K562 (cell line): ENCODE data around the gene MLIP.

ENCODE experiments used
- CBX3 ChIP-seq, 2 experiments: IDR thresholded peaks; 1 replicate in 1 of 2; 2 replicates in 1 of 2; pipeline ENCODE4 v1.6.1; 2012; ENCODE audit warnings: inconsistent platforms in 2 of 2, low read length in 2 of 2, borderline replicate concordance in 1 of 2, control low read depth in 1 of 2
- FOXA1 ChIP-seq: fragments of 450-650 bp; IDR thresholded peaks from 2 replicates; pipeline ENCODE4 v1.6.1; 2016; ENCODE audit warnings: mild to moderate bottlenecking, borderline replicate concordance
- GATA2 ChIP-seq: sonication (generic); formaldehyde crosslinking; IDR thresholded peaks from 2 replicates; pipeline ENCODE4 v1.4.0; 2020; ENCODE audit warnings: mild to moderate bottlenecking, missing genetic modification reagents
- JUND ChIP-seq, 2 experiments: IDR thresholded peaks; 2 replicates in 1 of 2; 3 replicates in 1 of 2; pipeline ENCODE4 v1.6.1; 2011; ENCODE audit warnings: borderline replicate concordance in 2 of 2, low read depth in 2 of 2, low read length in 2 of 2, improper control_type of control experiment in 1 of 2, missing biosample characterization in 1 of 2, missing genetic modification characterization in 1 of 2, missing genetic modification reagents in 1 of 2
- PTTG1 ChIP-seq: fragments of 450-650 bp; IDR thresholded peaks from 2 replicates; pipeline ENCODE4 v1.6.1; 2016; ENCODE audit warnings: low read depth, mild to moderate bottlenecking, missing genetic modification characterization, missing compliant biosample characterization
- REST ChIP-seq, 2 experiments: fragments of 450-650 bp; formaldehyde crosslinking in 1 of 2; IDR thresholded peaks; 2 replicates each; pipeline versions ENCODE4 v1.4.0 to v1.6.1; 2014 to 2020; ENCODE audit warnings: mild to moderate bottlenecking in 2 of 2, borderline replicate concordance in 1 of 2, low read depth in 1 of 2
- TCF7L2 ChIP-seq: fragments of 150-350 bp; IDR thresholded peaks from 2 replicates; pipeline ENCODE4 v1.6.1; 2016; ENCODE audit warnings: low read depth, mild to moderate bottlenecking, low read length, moderate library complexity
- TEAD4 ChIP-seq, 2 experiments: sonication (generic) in 1 of 2; formaldehyde crosslinking in 1 of 2; IDR thresholded peaks; 2 replicates each; pipeline versions ENCODE4 v1.6.1 to v1.8.0; 2012 to 2022; ENCODE audit warnings: borderline replicate concordance in 1 of 2, inconsistent platforms in 1 of 2, low read length in 1 of 2, mild to moderate bottlenecking in 1 of 2, missing genetic modification reagents in 1 of 2
- ZEB2 ChIP-seq: fragments of 450-650 bp; IDR thresholded peaks from 2 replicates; pipeline ENCODE4 v1.6.1; 2016
- TF ChIP-seq, protein P1 (sequence below): sonication (generic); formaldehyde crosslinking; IDR thresholded peaks from 2 replicates; pipeline ENCODE4 v1.8.0; 2023; ENCODE audit warnings: mild to moderate bottlenecking, missing genetic modification reagents
- TF ChIP-seq, protein P2 (sequence below): fragments of 450-650 bp; IDR thresholded peaks from 2 replicates; pipeline ENCODE4 v1.6.1; 2018; ENCODE audit warnings: mild to moderate bottlenecking, low read depth; ENCODE audit not compliant: partially characterized antibody
- TF ChIP-seq, protein P3 (sequence below): fragments of 250-450 bp; sonication (Bioruptor Pico); IDR thresholded peaks from 2 replicates; pipeline ENCODE4 v1.4.0; 2020; ENCODE audit warnings: mild to moderate bottlenecking, moderate library complexity

DNA sequence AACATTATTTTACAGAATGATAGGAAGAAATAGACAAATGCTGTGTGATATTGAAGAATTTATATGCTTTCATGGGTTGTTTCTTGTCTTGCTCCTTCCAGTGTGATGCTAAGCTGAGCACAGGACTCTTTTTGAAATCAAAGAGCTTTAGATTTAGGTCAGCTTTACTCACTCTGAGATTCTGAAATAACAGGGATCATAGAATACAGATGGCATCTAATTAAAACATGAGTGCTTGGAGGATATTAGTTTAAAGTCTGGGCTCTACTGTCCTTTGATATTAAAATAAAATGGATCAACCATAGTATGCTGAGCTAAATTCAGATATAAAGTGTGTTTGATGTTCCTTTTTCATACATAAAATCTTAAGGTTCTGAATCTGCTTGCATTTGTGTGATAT lies 29.6 kb downstream of the MLIP start:
- TF ChIP-seq JUND (IDR thresholded peaks at IDR 0.05; ENCODE audit: borderline replicate concordance, low read depth, low read length) (no peak), JUND (tag; IDR thresholded peaks at IDR 0.05; ENCODE audit: borderline replicate concordance, low read depth, low read length) (no peak), GATA2 (CRISPR knock-in tag) (no peak), FOXA1 (no peak), TEAD4 (IDR thresholded peaks at IDR 0.05; ENCODE audit: low read length) (no peak), TEAD4 (CRISPR knock-in tag; IDR thresholded peaks at IDR 0.05; ENCODE audit: borderline replicate concordance) (no peak), PTTG1 (no peak), ZEB2 (no peak), REST (IDR thresholded peaks at IDR 0.05; ENCODE audit: borderline replicate concordance) (no peak), REST (CRISPR knock-in tag; IDR thresholded peaks at IDR 0.05; ENCODE audit: low read depth) (no peak), TCF7L2 (no peak), CBX3 (IDR thresholded peaks at IDR 0.05; ENCODE audit: borderline replicate concordance in 1 of 2, low read length in 2 of 2) (no peak)
- TF ChIP-seq, protein P1, sequence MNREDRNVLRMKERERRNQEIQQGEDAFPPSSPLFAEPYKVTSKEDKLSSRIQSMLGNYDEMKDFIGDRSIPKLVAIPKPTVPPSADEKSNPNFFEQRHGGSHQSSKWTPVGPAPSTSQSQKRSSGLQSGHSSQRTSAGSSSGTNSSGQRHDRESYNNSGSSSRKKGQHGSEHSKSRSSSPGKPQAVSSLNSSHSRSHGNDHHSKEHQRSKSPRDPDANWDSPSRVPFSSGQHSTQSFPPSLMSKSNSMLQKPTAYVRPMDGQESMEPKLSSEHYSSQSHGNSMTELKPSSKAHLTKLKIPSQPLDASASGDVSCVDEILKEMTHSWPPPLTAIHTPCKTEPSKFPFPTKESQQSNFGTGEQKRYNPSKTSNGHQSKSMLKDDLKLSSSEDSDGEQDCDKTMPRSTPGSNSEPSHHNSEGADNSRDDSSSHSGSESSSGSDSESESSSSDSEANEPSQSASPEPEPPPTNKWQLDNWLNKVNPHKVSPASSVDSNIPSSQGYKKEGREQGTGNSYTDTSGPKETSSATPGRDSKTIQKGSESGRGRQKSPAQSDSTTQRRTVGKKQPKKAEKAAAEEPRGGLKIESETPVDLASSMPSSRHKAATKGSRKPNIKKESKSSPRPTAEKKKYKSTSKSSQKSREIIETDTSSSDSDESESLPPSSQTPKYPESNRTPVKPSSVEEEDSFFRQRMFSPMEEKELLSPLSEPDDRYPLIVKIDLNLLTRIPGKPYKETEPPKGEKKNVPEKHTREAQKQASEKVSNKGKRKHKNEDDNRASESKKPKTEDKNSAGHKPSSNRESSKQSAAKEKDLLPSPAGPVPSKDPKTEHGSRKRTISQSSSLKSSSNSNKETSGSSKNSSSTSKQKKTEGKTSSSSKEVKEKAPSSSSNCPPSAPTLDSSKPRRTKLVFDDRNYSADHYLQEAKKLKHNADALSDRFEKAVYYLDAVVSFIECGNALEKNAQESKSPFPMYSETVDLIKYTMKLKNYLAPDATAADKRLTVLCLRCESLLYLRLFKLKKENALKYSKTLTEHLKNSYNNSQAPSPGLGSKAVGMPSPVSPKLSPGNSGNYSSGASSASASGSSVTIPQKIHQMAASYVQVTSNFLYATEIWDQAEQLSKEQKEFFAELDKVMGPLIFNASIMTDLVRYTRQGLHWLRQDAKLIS (CRISPR knock-in tag) = no peak
- TF ChIP-seq, protein P2, sequence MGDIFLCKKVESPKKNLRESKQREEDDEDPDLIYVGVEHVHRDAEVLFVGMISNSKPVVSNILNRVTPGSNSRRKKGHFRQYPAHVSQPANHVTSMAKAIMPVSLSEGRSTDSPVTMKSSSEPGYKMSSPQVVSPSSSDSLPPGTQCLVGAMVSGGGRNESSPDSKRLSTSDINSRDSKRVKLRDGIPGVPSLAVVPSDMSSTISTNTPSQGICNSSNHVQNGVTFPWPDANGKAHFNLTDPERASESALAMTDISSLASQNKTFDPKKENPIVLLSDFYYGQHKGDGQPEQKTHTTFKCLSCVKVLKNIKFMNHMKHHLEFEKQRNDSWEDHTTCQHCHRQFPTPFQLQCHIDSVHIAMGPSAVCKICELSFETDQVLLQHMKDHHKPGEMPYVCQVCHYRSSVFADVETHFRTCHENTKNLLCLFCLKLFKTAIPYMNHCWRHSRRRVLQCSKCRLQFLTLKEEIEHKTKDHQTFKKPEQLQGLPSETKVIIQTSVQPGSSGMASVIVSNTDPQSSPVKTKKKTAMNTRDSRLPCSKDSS = no peak
- TF ChIP-seq, protein P3, sequence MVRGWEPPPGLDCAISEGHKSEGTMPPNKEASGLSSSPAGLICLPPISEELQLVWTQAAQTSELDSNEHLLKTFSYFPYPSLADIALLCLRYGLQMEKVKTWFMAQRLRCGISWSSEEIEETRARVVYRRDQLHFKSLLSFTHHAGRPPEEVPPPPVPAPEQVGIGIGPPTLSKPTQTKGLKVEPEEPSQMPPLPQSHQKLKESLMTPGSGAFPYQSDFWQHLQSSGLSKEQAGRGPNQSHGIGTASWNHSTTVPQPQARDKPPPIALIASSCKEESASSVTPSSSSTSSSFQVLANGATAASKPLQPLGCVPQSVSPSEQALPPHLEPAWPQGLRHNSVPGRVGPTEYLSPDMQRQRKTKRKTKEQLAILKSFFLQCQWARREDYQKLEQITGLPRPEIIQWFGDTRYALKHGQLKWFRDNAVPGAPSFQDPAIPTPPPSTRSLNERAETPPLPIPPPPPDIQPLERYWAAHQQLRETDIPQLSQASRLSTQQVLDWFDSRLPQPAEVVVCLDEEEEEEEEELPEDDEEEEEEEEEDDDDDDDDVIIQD = no peak
